ENCODE data around the gene ABCA3. TPM values are rescaled to one million over a fixed set of nuclear protein-coding genes. Genes with fewer than 3 reads are reported as not detected.

The ABCA3 gene
- total and polyA plus RNA-seq, 2 of the 8 experiments (the other 6 are each of a cell fraction or from before 2014, with no cell fraction given), result 5.7 to 7.9 TPM

GRCh38 chr16:2350500-2350899 lies 10.0 kb upstream of the ABCA3 start:
- CTCF ChIA-PET (ENCODE audit: partially characterized antibody), result interaction anchor here (1.4 kb wide), 1 partner anchor 62 kb away, joined by 3 read pairs; no protein-coding TSS in a partner anchor
- H3K56ac ChIP-seq (replicated peaks; ENCODE audit: insufficient read length, low read depth, low read length), result no peak overlapping the region
- no peak for TF ChIP-seq FOSL1 (IDR thresholded peaks at IDR 0.05; ENCODE audit: insufficient read depth, low read depth, low read length)
- no peak for TF ChIP-seq BACH1 (IDR thresholded peaks at IDR 0.05; ENCODE audit: low read length)
- no peak for TF ChIP-seq YY1 (IDR thresholded peaks at IDR 0.05; ENCODE audit: low read depth, low read length)
- TF ChIP-seq TCF12 (IDR thresholded peaks at IDR 0.05; ENCODE audit: low read depth, low read length), result no peak
- TF ChIP-seq USF2 (IDR thresholded peaks at IDR 0.05; ENCODE audit: low read length), result no peak
- no peak for TF ChIP-seq SP4 (IDR thresholded peaks at IDR 0.05; ENCODE audit: low read length)
- TF ChIP-seq CHD2 (IDR thresholded peaks at IDR 0.05; ENCODE audit: low read length), result no peak
- no peak for TF ChIP-seq HDAC6 (IDR thresholded peaks at IDR 0.05; ENCODE audit: low read depth, low read length)
- TF ChIP-seq CTBP2 (IDR thresholded peaks at IDR 0.05; ENCODE audit: borderline replicate concordance, insufficient read depth, insufficient read length, low read length), result no peak
- TF ChIP-seq EGR1 (IDR thresholded peaks at IDR 0.05; ENCODE audit: borderline replicate concordance, low read depth, low read length), result no peak
- no peak for TF ChIP-seq BCL11A (IDR thresholded peaks at IDR 0.05; ENCODE audit: low read depth in 2 of 2, low read length in 2 of 2)
- TF ChIP-seq POLR2AphosphoS5 (IDR thresholded peaks at IDR 0.05; ENCODE audit: low read depth, low read length), result no peak

More at GRCh38 chr16:2350500-2350899, 10.0 kb upstream of the ABCA3 start:
- Histone ChIP-seq H2BK120ac (replicated peaks; ENCODE audit: low read depth, low read length) (no peak overlapping the region), H3K23me2 (ENCODE audit: low read depth, low read length) (no peaks in the 10 kb centered on the region), H3K79me2 (ENCODE audit: control insufficient read depth in 1 of 2, insufficient read depth in 2 of 2, low read length in 2 of 2) (no peaks in the 10 kb centered on the region), H2BK20ac (ENCODE audit: low read length) (no peak overlapping the region), H3K4me2 (ENCODE audit: insufficient read depth in 1 of 2, low read depth in 2 of 2, low read length in 2 of 2) (no peak overlapping the region), H3K4me1 (replicated peaks in 1 of 4; ENCODE audit: control insufficient read depth in 3 of 4, insufficient read depth in 4 of 4, low read length in 3 of 4) (no peaks in the 10 kb centered on the region), H2AFZ (ENCODE audit: low read length) (no peak overlapping the region), H3K14ac (ENCODE audit: insufficient read length) (no peak overlapping the region), H2AK5ac (ENCODE audit: low read depth, low read length) (no peak overlapping the region), H2BK15ac (ENCODE audit: low read length) (no peak overlapping the region), H3K23ac (ENCODE audit: insufficient read length) (no peak overlapping the region), H2BK12ac (ENCODE audit: low read depth, low read length) (no peak overlapping the region), H3K4me3 (ENCODE audit: extremely low read depth in 1 of 4, insufficient read depth in 2 of 4, low read depth in 3 of 4, low read length in 4 of 4) (no peak overlapping the region), H3K9ac (replicated peaks in 1 of 4; ENCODE audit: extremely low read depth in 1 of 4, low read depth in 3 of 4, low read length in 3 of 4) (no peak overlapping the region), H3K27me3 (replicated peaks in 1 of 4; ENCODE audit: control insufficient read depth in 3 of 4, extremely low read depth in 1 of 4, insufficient read depth in 3 of 4, low read length in 3 of 4) (no peaks in the 10 kb centered on the region), H4K5ac (ENCODE audit: insufficient read length, low read depth, low read length) (no peak overlapping the region), H3K36me3 (ENCODE audit: control insufficient read depth in 2 of 4, insufficient read depth in 4 of 4, low read length in 3 of 4) (no peaks in the 10 kb centered on the region), H2BK5ac (ENCODE audit: low read depth, low read length) (no peak overlapping the region), H3K4ac (replicated peaks; ENCODE audit: insufficient read length, low read depth, low read length) (no peak overlapping the region), H3K9me3 (ENCODE audit: insufficient read depth in 2 of 2, low read depth in 1 of 2, low read length in 1 of 2) (no peaks in the 10 kb centered on the region), H4K8ac (ENCODE audit: extremely low read depth, insufficient read depth, low read length) (no peak overlapping the region), H3K18ac (ENCODE audit: extremely low read depth, low read length) (no peak overlapping the region), H4K91ac (replicated peaks; ENCODE audit: insufficient read length, low read length) (no peak overlapping the region), H4K20me1 (replicated peaks in 1 of 2; ENCODE audit: control insufficient read depth in 1 of 2, insufficient read depth in 2 of 2, low read length in 2 of 2) (no peaks in the 10 kb centered on the region), H3K27ac (ENCODE audit: low read depth, low read length) (no peak overlapping the region), H3K79me1 (ENCODE audit: low read depth, low read length) (no peaks in the 10 kb centered on the region)
- DNase-seq (ENCODE audit: low read depth in 1 of 2, low spot score in 2 of 2), result no peak
- 88% methylated on average over 1 of the region's 1 CpG; no CpG with 5 or more reads in 1 of the 2 experiments for WGBS, 2 experiments (ENCODE audit: extremely low coverage in 1 of 2, insufficient coverage in 1 of 2, insufficient read length in 1 of 2, insufficient replicate concordance in 2 of 2, low coverage in 1 of 2, low lambda C conversion rate in 2 of 2, missing lambda C conversion rate in 1 of 2)
- FAIRE-seq, result peak; percentile 32
- POLR2A ChIA-PET (ENCODE audit: partially characterized antibody), result no interaction called here

Measured in H1 (cell line).